GM13977 (cell line): Measurements from ENCODE around the gene KBTBD12.

ENCODE experiments used
- DNase-seq: peaks from one replicate; pipeline ENCODE4 v3.0.0; 2012; ENCODE audit warnings: low spot score
- in situ Hi-C: fragments of 300-500 bp; cut with MboI; formaldehyde crosslinking; loops from one replicate; pipeline ENCODE4 v1.12.0; 2022; ENCODE audit warnings: low sequenced_read_pairs, low pct_unique_long_range_greater_than_20kb, mixed read lengths, inconsistent platforms; ENCODE audit not compliant: unreplicated experiment
- TF ChIP-seq, protein P1 (sequence below): IDR thresholded peaks from 2 replicates; pipeline ENCODE4 v1.5.1; 2012; ENCODE audit warnings: mild to moderate bottlenecking, control low read depth; ENCODE audit not compliant: insufficient read depth; ENCODE audit errors: extremely low read depth, missing control alignments

KBTBD12 gene

DNA sequence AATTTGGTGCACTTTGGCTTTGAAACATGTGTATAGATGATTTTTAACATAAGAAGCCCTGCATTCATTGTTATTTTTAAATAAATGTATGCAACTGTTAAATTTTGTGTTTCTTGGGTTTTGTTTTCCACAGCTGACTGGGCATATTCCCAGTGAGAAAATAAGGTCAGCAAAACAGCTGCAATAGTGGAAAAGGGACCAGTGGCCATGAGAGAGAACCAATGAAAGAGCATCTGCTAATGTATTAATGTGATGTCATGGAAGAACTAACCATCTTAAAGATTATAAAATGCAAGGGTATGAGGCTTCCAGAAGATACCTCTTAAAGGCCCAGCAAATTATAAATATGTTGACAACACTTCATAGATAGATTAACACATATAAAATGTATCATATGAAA, 31.0 kb upstream of the KBTBD12 start:
- in situ Hi-C loops: no loop called here
- TF ChIP-seq, protein P1, sequence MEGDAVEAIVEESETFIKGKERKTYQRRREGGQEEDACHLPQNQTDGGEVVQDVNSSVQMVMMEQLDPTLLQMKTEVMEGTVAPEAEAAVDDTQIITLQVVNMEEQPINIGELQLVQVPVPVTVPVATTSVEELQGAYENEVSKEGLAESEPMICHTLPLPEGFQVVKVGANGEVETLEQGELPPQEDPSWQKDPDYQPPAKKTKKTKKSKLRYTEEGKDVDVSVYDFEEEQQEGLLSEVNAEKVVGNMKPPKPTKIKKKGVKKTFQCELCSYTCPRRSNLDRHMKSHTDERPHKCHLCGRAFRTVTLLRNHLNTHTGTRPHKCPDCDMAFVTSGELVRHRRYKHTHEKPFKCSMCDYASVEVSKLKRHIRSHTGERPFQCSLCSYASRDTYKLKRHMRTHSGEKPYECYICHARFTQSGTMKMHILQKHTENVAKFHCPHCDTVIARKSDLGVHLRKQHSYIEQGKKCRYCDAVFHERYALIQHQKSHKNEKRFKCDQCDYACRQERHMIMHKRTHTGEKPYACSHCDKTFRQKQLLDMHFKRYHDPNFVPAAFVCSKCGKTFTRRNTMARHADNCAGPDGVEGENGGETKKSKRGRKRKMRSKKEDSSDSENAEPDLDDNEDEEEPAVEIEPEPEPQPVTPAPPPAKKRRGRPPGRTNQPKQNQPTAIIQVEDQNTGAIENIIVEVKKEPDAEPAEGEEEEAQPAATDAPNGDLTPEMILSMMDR: no peak
- no peak for DNase-seq

DNA sequence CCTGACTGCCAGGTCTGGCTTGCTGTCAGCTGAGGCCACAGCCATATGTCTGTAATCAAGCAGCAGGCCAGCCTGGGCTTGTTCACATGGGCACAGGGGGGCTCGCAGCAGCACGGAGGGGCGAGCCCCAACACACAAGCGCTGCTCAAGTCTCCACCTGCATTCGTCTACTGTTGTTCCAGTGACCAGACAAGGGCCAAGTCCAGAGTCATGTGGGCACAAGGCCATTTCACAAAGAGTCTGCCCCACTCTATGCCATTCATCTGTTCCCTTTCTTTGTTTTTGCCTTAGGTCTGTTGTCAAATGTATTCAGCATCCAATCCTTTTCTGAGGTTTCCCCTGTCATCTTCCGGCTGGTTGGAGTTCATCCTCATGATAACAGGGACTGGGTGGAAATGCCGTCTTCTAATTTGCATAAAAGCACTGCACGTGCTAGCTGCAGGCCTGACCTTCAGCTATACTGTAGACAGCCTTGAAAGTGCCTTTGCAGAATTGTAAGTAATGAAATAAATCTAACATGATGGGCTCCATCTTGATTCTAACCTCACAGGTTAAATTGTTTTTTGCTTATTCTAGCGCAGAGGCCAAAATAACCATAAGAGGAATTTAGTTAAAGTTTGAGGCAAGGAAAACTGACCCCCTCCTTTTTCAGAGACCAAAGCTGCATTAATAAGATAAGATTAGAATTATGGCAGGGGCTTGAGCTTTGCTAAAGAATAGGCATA, 28.6 kb upstream of the KBTBD12 start:
- DNase-seq: no peak
- in situ Hi-C loops: no loop called here
- TF ChIP-seq, protein P1: no peak

DNA sequence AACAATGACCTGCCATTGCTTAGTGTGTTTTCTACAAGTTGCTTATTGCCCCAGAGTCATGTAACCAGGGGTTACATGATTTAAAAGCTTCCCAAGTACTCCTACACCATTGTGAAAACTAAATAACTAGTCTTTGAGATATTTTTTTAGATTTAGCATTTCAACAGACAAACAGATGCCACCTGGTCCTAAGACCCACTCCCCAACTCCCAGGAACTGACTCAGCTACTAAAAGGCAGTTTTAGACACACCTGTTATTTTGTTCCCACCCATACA, 28.1 kb upstream of the KBTBD12 start:
- TF ChIP-seq, protein P1: no peak
- no peak for DNase-seq
- in situ Hi-C loops: no loop called here

DNA sequence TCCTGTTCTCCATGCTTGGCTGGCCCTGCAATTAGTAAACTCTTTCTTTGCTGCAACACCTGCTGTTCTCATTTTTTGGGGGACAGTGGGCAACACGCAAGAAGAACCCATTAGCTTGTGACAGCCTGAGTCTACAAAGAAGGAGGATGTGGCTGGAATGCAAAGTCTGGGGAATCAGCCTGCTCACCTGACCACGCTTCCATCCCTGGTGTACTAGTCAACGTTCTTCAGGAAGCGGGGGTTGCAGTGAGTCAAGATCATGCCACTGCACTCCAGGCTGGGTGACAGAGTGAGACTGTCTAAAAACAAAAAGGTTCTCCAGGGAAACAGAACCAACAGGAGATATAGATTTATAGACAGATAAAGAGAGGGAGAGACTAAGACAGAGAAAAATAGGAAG, 27.7 kb upstream of the KBTBD12 start:
- TF ChIP-seq, protein P1: no peak
- no peak for DNase-seq
- in situ Hi-C loops: no loop called here

DNA sequence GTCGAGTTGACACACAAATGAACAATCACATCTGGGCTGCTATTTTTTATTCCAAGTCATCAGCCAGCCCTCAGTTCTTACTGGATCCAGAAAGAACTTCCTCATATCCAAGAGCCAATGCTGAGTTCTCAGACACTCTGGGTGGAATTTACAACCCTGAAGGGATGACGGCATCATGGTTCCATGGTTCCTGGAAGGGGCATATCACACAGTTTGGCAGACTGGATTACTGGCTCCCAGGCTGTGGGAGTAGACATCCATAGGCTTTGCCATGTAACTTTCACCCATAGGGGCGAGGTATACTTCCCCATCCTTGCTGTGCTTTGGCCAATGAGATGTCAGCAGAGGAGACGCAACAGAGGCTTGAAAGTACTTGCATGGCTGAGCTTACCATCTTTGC, 26.9 kb upstream of the KBTBD12 start:
- DNase-seq: no peak
- in situ Hi-C loops: no loop called here
- TF ChIP-seq, protein P1: no peak

DNA sequence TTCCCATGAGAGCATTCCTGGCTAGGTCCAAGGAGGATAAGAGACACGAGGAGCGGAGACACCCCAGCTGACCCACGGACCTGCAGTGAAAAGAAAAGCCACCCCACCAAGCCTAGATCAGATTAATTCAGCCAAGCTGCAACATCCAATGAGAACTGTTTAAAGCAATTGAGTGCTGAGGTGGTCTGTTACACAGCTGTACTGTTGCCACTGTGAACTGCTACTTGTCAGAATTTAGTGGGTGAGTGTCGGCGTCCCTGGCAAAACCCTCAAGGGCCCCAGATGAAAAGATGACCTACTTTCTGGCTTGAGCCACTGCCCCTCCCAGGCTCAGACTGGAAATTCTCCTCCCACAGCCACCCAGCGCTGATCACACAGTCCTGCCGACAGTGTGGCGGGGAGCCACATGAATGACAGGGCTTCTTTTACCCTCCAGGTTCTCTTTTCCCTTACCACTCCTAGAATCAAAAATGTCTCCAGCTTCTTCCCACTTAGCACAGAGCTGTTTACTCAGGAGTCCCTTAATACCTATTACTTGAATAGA, 26.4 kb upstream of the KBTBD12 start:
- in situ Hi-C loops: no loop called here
- no peak for DNase-seq
- TF ChIP-seq, protein P1: no peak
